ENCODE measurements around the gene ALOX5AP. TPM values are rescaled to one million over a fixed set of nuclear protein-coding genes. Genes with fewer than 3 reads are reported as not detected.

Gene ALOX5AP
- total RNA-seq (3.3 and 7.5 TPM in 2 replicates), polyA plus RNA-seq (10.1 and 17.2 TPM in 2 replicates)

DNA sequence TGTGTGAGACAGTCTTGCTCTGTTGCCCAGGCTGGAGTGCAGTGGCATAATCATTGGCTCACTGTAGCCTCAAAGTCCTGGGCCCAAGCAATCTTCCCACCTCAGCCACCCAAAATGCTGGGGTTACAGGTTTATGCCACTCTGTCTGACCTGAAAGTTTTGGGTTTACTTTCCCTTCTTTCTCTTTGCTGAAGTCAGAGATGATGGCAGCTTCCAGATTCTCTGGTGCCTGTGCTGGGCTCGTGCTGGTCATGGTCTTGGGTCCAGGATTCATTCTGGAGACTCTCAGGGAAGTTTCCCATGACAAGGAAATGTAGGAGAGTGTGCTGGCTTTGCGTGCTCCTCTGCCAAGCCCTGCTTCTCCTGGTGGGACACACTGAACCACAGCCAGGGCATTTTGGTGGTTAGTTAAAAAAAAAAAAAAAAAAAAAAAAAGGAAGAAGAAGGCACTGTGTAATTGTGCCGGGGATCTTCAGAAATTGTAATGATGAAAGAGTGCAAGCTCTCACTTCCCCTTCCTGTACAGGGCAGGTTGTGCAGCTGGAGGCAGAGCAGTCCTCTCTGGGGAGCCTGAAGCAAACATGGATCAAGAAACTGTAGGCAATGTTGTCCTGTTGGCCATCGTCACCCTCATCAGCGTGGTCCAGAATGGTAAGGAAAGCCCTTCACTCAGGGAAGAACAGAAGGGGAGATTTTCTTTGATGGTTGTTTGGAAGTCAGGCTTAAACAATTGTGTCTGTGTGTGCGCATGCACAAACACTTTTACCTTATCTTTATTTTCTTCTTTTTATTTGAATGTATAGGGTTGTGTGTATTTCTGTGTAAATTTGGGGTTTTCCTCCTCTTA is at the start of gene ALOX5AP:
Gene ALOX5AP, plus strand, starts transcription at position 519 of the 847 bp plus-strand sequence. Its CDS starts 63 bp downstream, at position 582.
- WGBS (ENCODE audit: low lambda C conversion rate, missing lambda C conversion rate): 96% methylated on average over 6 of the region's 6 CpGs
- H3K36me3 ChIP-seq (replicated peaks; ENCODE audit: insufficient read depth, low read depth): no peaks in the 10 kb centered on the region
- no peak within 1 kb of the TSS for H3K27ac ChIP-seq
- H3K4me3 ChIP-seq: no peak within 1 kb of the TSS
- TF ChIP-seq EZH2phosphoT487 (IDR thresholded peaks at IDR 0.05; ENCODE audit: low read depth, severe bottlenecking, unreplicated experiment) (no peak), EZH2 (IDR thresholded peaks at IDR 0.05; ENCODE audit: borderline replicate concordance) (no peak)
- TF ChIP-seq, protein P1, sequence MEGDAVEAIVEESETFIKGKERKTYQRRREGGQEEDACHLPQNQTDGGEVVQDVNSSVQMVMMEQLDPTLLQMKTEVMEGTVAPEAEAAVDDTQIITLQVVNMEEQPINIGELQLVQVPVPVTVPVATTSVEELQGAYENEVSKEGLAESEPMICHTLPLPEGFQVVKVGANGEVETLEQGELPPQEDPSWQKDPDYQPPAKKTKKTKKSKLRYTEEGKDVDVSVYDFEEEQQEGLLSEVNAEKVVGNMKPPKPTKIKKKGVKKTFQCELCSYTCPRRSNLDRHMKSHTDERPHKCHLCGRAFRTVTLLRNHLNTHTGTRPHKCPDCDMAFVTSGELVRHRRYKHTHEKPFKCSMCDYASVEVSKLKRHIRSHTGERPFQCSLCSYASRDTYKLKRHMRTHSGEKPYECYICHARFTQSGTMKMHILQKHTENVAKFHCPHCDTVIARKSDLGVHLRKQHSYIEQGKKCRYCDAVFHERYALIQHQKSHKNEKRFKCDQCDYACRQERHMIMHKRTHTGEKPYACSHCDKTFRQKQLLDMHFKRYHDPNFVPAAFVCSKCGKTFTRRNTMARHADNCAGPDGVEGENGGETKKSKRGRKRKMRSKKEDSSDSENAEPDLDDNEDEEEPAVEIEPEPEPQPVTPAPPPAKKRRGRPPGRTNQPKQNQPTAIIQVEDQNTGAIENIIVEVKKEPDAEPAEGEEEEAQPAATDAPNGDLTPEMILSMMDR (IDR thresholded peaks at IDR 0.05; ENCODE audit: poor library complexity): no peak
- no peaks in the 10 kb centered on the region for H4K20me1 ChIP-seq (ENCODE audit: insufficient read depth, poor library complexity, severe bottlenecking)
- H2AFZ ChIP-seq: no peak within 1 kb of the TSS
- no peak for DNase-seq (ENCODE audit: low spot score)
- no peaks in the 10 kb centered on the region for H3K79me2 ChIP-seq
- H3K9me3 ChIP-seq (ENCODE audit: low read depth): no peaks in the 10 kb centered on the region
- no peaks in the 10 kb centered on the region for H3K9me2 ChIP-seq (replicated peaks; ENCODE audit: insufficient read depth)
- no peaks in the 10 kb centered on the region for H3K27me3 ChIP-seq
- no peak within 1 kb of the TSS for H3K4me2 ChIP-seq
- peaks cover 10% of the 10 kb centered on the region for H3K4me1 ChIP-seq (ENCODE audit: insufficient read depth)

DNA sequence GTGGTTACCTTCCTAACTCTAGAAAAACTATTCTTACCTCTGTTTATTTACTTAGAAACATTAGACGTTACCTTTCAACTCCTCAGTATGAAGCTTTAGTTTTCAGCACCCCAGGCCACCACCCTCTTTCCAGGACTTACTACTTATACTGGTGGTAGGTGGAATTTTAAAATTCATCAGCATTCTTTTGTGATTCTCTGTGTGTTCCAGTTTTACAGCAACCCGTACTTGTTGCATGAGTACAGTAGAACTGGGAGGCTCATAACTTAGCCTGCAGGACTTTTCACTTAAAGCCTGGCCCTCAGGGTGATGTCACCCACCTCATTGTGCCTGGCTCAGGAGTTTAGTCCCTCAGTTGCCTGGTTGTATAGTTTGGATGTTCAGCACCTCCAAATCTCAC is 49.4 kb upstream of the ALOX5AP start:
- WGBS (ENCODE audit: low lambda C conversion rate, missing lambda C conversion rate): 54% methylated on average over 2 of the region's 2 CpGs
- no peaks in the 10 kb centered on the region for H4K20me1 ChIP-seq (ENCODE audit: insufficient read depth, poor library complexity, severe bottlenecking)
- H3K27me3 ChIP-seq: no peaks in the 10 kb centered on the region
- no peak overlapping the region for H2AFZ ChIP-seq
- TF ChIP-seq EZH2phosphoT487 (IDR thresholded peaks at IDR 0.05; ENCODE audit: low read depth, severe bottlenecking, unreplicated experiment): no peak
- TF ChIP-seq, protein P1 (IDR thresholded peaks at IDR 0.05; ENCODE audit: poor library complexity): no peak
- TF ChIP-seq EZH2 (IDR thresholded peaks at IDR 0.05; ENCODE audit: borderline replicate concordance): no peak
- no peak overlapping the region for H3K4me3 ChIP-seq
- DNase-seq (ENCODE audit: low spot score): no peak
- H3K27ac ChIP-seq: no peak overlapping the region
- no peak overlapping the region for H3K4me2 ChIP-seq
- no peaks in the 10 kb centered on the region for H3K9me3 ChIP-seq (ENCODE audit: low read depth)
- no peaks in the 10 kb centered on the region for H3K79me2 ChIP-seq
- no peaks in the 10 kb centered on the region for H3K9me2 ChIP-seq (replicated peaks; ENCODE audit: insufficient read depth)
- no peaks in the 10 kb centered on the region for H3K36me3 ChIP-seq (replicated peaks; ENCODE audit: insufficient read depth, low read depth)
- H3K4me1 ChIP-seq (ENCODE audit: insufficient read depth): peaks cover 8% of the 10 kb centered on the region

DNA sequence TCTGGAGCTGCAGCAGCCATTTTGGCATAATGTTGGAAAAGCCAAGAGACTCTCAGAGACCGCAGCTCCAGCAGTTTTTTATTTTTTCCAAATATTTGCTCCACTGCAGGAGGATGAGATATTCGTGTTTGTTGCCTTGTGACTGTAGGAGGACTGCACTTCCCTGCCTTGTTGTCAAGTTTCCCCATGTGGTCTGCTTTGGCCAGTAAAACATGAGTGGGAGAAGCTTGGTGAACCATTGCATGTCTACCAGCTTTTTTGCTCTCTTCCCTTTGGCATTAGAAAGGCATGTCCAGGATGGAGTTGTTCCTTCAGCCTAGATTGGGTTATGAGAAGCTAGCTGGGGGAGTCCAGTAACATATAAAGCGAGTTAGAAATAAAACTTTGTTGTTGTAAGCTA is 47.7 kb upstream of the ALOX5AP start:
- Histone ChIP-seq H3K79me2 (no peaks in the 10 kb centered on the region), H3K36me3 (replicated peaks; ENCODE audit: insufficient read depth, low read depth) (no peaks in the 10 kb centered on the region), H3K27me3 (no peaks in the 10 kb centered on the region), H3K4me3 (no peak overlapping the region), H3K4me1 (ENCODE audit: insufficient read depth) (no peaks in the 10 kb centered on the region), H3K9me3 (ENCODE audit: low read depth) (no peaks in the 10 kb centered on the region), H3K9me2 (replicated peaks; ENCODE audit: insufficient read depth) (no peaks in the 10 kb centered on the region), H3K4me2 (no peak overlapping the region), H4K20me1 (ENCODE audit: insufficient read depth, poor library complexity, severe bottlenecking) (no peaks in the 10 kb centered on the region), H3K27ac (no peak overlapping the region), H2AFZ (no peak overlapping the region)
- WGBS (ENCODE audit: low lambda C conversion rate, missing lambda C conversion rate): 96% methylated on average over 3 of the region's 3 CpGs
- no peak for TF ChIP-seq EZH2 (IDR thresholded peaks at IDR 0.05; ENCODE audit: borderline replicate concordance)
- TF ChIP-seq, protein P1 (IDR thresholded peaks at IDR 0.05; ENCODE audit: poor library complexity): no peak
- no peak for TF ChIP-seq EZH2phosphoT487 (IDR thresholded peaks at IDR 0.05; ENCODE audit: low read depth, severe bottlenecking, unreplicated experiment)
- DNase-seq (ENCODE audit: low spot score): no peak
